Upper lobe of right lung (tissue), 1 donor: ENCODE results near the gene PNMA8A. TPM values are rescaled to one million over a fixed set of nuclear protein-coding genes. Genes with fewer than 3 reads are reported as not detected.

Source experiments
- ATAC-seq: fragments of 200-7000 bp; cut with Tn5 transposase; one replicate; pipeline ENCODE4 v1.9.1; 2020; ENCODE audit warnings: mild to moderate bottlenecking, moderate library complexity
- DNase-seq: peaks from one replicate; pipeline ENCODE4 v3.0.0-alpha.2; 2020
- H3K27ac ChIP-seq: fragments of 200-600 bp; one replicate; pipeline ENCODE4 v1.8.0; 2022
- H3K27me3 ChIP-seq: fragments of 200-600 bp; one replicate; pipeline ENCODE4 v1.8.0; 2022; ENCODE audit warnings: mild to moderate bottlenecking
- H3K36me3 ChIP-seq: fragments of 200-600 bp; one replicate; pipeline ENCODE4 v1.8.0; 2022
- H3K4me1 ChIP-seq: fragments of 200-600 bp; one replicate; pipeline ENCODE4 v1.8.0; 2022
- H3K4me3 ChIP-seq: fragments of 200-600 bp; one replicate; pipeline ENCODE4 v1.8.0; 2022; ENCODE audit warnings: mild to moderate bottlenecking
- H3K9me3 ChIP-seq: fragments of 200-600 bp; one replicate; pipeline ENCODE4 v1.8.0; 2022
- intact Hi-C: fragments of 100-400 bp; cut with DNase I; formaldehyde crosslinking; loops from one replicate; pipeline ENCODE4 v1.11.0; 2022
- total RNA-seq: library from RNA; stranded (reverse); fragmentation: NEBNext Ultra II Directional; extraction: Animal tissue kit (Norgen Biotek cat#: 25700); gene quantifications from one replicate; pipeline ENCODE4 v1.2.1, GENCODE V29; 2021
- TF ChIP-seq, protein P1 (sequence below): fragments of 200-600 bp; IDR thresholded peaks from one replicate; pipeline ENCODE4 v1.8.0; 2022; ENCODE audit warnings: antibody characterized with exemption
- donor health status: DM: no; HTN: yes; CAD: no; lungs with severe emphysema.

PNMA8A gene
- total RNA-seq, 1 donor from 2014 or later: 1.8 TPM

DNA sequence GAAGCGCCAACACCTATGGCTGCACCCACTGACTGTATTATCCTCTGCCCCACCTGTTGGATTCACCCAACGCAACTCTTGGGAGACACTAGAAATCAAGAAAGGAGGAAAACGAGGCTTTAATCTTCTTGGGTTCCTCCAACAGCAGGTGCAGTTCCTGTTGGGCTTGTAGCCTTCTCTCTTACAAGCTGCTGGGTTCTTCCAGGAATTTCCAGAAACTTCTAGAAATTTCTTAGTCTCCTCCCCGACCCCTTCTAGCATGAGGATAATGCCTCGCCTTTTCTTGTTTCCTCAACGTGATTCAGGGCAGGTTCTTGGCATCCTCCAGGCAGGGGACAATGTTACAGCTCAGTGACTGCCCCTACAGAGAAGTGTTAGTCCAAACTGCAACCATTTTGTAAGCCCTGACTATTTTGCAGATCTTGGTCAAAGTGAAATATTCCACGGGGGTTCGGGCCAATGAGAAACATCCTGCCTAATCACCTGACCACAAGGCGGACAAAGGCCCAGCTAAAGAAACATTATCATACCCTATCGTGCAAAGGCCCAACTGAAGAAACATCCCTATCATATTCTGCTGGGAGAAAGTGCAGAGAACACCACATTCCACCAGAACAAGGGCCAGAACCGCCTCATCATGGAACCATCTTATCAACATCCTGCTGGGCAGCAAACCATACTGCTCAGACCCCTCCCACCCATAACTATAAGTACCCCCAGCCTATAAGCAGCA lies 614 bp upstream of the PNMA8A start:
- H3K27ac ChIP-seq: peak overlapping the region; percentile 55
- DNase-seq: peak; percentile 2
- no peak for ATAC-seq
- TF ChIP-seq, protein P1, sequence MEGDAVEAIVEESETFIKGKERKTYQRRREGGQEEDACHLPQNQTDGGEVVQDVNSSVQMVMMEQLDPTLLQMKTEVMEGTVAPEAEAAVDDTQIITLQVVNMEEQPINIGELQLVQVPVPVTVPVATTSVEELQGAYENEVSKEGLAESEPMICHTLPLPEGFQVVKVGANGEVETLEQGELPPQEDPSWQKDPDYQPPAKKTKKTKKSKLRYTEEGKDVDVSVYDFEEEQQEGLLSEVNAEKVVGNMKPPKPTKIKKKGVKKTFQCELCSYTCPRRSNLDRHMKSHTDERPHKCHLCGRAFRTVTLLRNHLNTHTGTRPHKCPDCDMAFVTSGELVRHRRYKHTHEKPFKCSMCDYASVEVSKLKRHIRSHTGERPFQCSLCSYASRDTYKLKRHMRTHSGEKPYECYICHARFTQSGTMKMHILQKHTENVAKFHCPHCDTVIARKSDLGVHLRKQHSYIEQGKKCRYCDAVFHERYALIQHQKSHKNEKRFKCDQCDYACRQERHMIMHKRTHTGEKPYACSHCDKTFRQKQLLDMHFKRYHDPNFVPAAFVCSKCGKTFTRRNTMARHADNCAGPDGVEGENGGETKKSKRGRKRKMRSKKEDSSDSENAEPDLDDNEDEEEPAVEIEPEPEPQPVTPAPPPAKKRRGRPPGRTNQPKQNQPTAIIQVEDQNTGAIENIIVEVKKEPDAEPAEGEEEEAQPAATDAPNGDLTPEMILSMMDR: no peak
- peak overlapping the region; percentile 39 for H3K4me3 ChIP-seq
- intact Hi-C loops: no loop called here
- H3K9me3 ChIP-seq: no peaks in the 10 kb centered on the region
- H3K27me3 ChIP-seq: peaks cover 6% of the 10 kb centered on the region
- no peaks in the 10 kb centered on the region for H3K36me3 ChIP-seq
- H3K4me1 ChIP-seq: peaks cover 14% of the 10 kb centered on the region

DNA sequence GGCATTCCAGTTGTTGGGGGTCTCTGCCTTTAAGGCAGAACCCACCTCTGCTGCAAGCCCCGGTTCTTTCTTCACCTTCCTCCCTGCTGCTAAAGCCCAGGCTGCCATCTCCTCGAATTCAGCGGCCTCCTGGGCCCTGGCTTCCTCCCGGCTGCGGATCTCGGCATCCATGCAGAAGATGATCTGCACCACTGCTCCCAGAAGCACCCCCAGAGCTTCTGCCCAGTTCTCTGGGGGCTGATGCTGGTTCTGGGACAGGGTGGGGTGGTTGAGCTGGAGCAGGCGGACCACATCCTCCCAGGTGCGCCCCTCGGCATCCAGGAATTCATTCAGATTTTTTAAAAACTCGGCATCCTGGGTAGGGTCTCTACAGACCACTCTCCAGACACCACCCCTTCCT lies 987 bp downstream of the PNMA8A start:
- peaks cover 6% of the 10 kb centered on the region for H3K27me3 ChIP-seq
- DNase-seq (peak; percentile 46), ATAC-seq (no peak)
- H3K9me3 ChIP-seq: no peaks in the 10 kb centered on the region
- TF ChIP-seq, protein P1: no peak
- peaks cover 14% of the 10 kb centered on the region for H3K4me1 ChIP-seq
- H3K27ac ChIP-seq: no peak overlapping the region
- intact Hi-C loops: no loop called here
- no peak overlapping the region for H3K4me3 ChIP-seq
- H3K36me3 ChIP-seq: no peaks in the 10 kb centered on the region

DNA sequence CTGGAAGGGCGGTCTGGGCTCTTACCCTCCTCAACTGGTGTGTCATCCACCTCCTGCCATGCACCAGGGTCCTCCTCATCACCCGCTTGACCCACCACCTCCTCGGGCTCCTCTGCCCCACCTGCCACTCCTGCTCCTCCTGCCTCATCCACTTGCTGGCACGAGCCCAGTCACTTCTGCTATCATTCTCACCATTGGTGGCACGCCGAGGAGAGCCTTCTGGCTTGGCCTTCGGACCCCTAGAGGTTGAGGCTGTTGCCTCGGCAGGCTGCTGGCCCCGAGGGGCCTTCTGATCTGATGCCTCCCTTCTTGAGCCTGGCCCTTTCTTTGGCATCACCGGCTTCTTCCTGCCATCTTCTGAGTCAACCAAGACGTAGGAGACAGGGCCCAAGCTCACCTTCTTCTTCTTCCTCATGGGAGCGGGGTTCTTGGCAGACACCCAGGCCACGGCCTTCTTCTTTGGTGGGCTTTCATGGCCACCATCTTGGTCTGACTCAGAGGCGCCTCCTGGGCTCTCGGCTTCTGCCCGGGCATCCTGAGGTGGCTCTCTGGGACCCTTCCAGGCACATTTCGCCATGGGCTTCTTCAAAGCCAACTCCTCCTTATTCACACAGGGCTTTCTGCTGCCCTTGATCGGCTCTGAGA lies 1.7 kb downstream of the PNMA8A start:
- no peak overlapping the region for H3K27ac ChIP-seq
- peaks cover 14% of the 10 kb centered on the region for H3K4me1 ChIP-seq
- no peaks in the 10 kb centered on the region for H3K36me3 ChIP-seq
- peaks cover 5% of the 10 kb centered on the region for H3K27me3 ChIP-seq
- no peaks in the 10 kb centered on the region for H3K9me3 ChIP-seq
- intact Hi-C loops: no loop called here
- ATAC-seq: no peak
- peak; percentile 62 for DNase-seq
- no peak overlapping the region for H3K4me3 ChIP-seq
- TF ChIP-seq, protein P1: no peak

DNA sequence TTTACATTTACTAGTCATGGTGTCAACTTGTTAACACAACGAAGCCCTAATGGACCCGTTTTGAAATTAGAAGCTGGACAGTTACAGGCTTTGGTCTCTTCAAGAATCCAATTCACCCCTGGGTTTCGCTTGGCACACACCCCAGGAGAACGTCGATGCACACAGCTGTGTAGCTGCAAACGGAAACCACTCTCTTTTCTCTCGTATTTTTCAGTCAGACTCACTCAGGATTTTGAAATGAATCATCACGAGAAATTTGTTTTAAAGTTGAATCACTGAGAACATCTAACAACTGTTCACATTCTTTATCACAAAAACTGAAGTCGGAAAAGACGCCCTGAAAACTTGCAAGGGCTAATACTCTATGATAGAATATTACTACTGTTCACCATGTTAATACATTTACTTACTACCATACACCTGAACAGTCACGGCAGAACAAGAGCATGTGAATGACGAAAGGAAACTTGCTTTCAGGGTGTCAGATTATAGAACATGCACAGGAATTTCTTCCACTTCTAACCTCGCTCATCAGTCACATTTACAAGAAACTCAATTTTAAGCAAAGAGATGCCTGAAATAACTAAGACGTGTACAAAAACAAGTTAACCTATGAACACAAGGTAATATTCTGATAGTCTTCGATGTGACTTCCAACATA lies 4.7 kb downstream of the PNMA8A start:
- no peak overlapping the region for H3K4me3 ChIP-seq
- peak; percentile 26 for DNase-seq
- H3K27ac ChIP-seq: no peak overlapping the region
- intact Hi-C loops: no loop called here
- ATAC-seq: no peak
- no peaks in the 10 kb centered on the region for H3K9me3 ChIP-seq
- TF ChIP-seq, protein P1: no peak
- H3K4me1 ChIP-seq: peaks cover 10% of the 10 kb centered on the region
- H3K36me3 ChIP-seq: no peaks in the 10 kb centered on the region
- no peaks in the 10 kb centered on the region for H3K27me3 ChIP-seq

DNA sequence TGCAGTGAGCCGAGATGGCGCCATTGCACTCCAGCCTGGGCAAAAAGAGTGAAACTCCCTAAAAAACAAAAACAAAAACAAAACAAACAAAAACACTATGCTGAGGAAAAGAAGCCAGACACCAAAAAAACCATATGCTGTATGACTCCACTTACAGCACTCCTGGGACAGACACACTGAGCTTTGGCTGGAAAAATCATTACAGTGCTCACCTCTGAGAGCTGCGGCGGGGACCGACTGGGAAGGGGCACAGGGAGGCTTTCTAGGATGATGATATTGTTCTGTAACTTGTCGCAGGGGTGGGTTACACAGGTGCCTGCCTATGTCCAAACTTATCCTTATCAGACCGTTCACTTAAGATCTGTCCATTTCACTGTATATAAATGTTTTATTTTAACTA lies 7.8 kb downstream of the PNMA8A start:
- DNase-seq (peak; percentile 19), ATAC-seq (no peak)
- intact Hi-C loops: no loop called here
- Histone ChIP-seq H3K36me3 (no peaks in the 10 kb centered on the region), H3K27me3 (peaks cover 4% of the 10 kb centered on the region), H3K4me1 (no peaks in the 10 kb centered on the region), H3K27ac (no peak overlapping the region), H3K4me3 (no peak overlapping the region), H3K9me3 (no peaks in the 10 kb centered on the region)
- TF ChIP-seq, protein P1: no peak
